ENCODE results near the gene MCOLN1. TPM values are rescaled to one million over a fixed set of nuclear protein-coding genes. Genes with fewer than 3 reads are reported as not detected.

Gene MCOLN1
- polyA plus RNA-seq, 3 donors: 32.8 to 133 (median 34.3) TPM

DNA sequence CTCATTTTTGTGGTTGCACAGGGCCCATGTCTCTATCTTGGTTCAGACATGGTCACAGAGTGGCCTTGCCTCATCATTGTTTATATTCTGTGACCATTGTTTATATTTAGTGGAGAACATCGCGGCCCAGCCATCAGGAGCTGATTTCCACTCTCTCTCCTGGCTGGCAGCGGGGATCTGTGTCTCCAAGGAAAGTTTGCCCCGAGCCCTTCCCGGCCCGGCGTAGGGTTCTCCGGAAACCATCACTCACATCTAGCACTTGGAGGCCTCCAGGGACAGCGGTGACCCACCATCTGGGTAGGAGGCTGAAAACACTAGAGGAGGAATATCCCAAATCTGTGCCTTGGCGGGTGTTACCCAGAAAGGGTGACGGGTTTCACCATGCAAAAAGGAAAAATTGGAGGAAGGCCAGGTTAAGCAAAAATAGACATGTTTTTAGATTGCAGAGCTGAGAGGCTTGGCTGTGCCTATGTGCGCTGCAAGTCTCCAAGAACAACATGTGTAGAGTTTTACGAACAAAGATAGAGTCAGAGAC is 7.2 kb upstream of the MCOLN1 start:
- H3K79me2 ChIP-seq (ENCODE audit: insufficient read depth, low read length): no peaks in the 10 kb centered on the region
- no peaks in the 10 kb centered on the region for H4K20me1 ChIP-seq (ENCODE audit: insufficient read depth, low read length)
- Mint-ChIP-seq H3K27me3 (ENCODE audit: low read depth in 3 of 3) (peaks cover 35 to 45% (median 35%) of the 10 kb centered on the region in 3 donors), H3K9me3 (peaks cover 0 to 11% (median 4%) of the 10 kb centered on the region in 7 donors), H3K4me1 (peaks cover 12% of the 10 kb centered on the region), H3K4me3 (peak overlapping the region; percentile 58 to 91), H3K27ac (peak overlapping the region in 1 of 7 donors; percentile 15), H3K36me3 (peaks cover 4 to 5% of the 10 kb centered on the region in 2 donors)
- H3K9me3 ChIP-seq (replicated peaks in 1 of 2; ENCODE audit: control insufficient read depth in 1 of 2, insufficient read depth in 1 of 2, low read length in 2 of 2): no peaks in the 10 kb centered on the region
- intact Hi-C loops (cut with micrococcal nuclease): no loop called here
- H3K4me3 ChIP-seq (replicated peaks in 1 of 3; ENCODE audit: low read depth in 2 of 3, low read length in 3 of 3): peak overlapping the region in 1 of 3 experiments; percentile 61
- peaks cover 5 to 12% of the 10 kb centered on the region in 2 donors for H3K4me1 ChIP-seq (ENCODE audit: control insufficient read depth in 1 of 2, insufficient read depth in 2 of 2, low read length in 2 of 2)
- H2AFZ ChIP-seq (ENCODE audit: insufficient read depth, low read depth, low read length, poor library complexity, severe bottlenecking): peak overlapping the region; percentile 77
- H3K4me2 ChIP-seq (replicated peaks; ENCODE audit: extremely low read depth, low read length, poor library complexity, severe bottlenecking): peak overlapping the region; percentile 63
- H3K9ac ChIP-seq (ENCODE audit: insufficient read depth, low read length, poor library complexity, severe bottlenecking): no peak overlapping the region
- H3K27me3 ChIP-seq (ENCODE audit: control insufficient read depth in 2 of 2, insufficient read depth in 2 of 2, low read length in 2 of 2): peaks cover 2 to 23% of the 10 kb centered on the region in 2 donors
- no peaks in the 10 kb centered on the region for H3K36me3 ChIP-seq (replicated peaks in 1 of 2; ENCODE audit: control insufficient read depth in 1 of 2, insufficient read depth in 2 of 2, low read length in 2 of 2)
- no peak overlapping the region for H3K27ac ChIP-seq (ENCODE audit: low read depth in 1 of 2, low read length in 2 of 2)
- DNase-seq: no peak
- WGBS (ENCODE audit: insufficient coverage): 90% methylated on average over 3 of the region's 13 CpGs
- TF ChIP-seq, protein P1, sequence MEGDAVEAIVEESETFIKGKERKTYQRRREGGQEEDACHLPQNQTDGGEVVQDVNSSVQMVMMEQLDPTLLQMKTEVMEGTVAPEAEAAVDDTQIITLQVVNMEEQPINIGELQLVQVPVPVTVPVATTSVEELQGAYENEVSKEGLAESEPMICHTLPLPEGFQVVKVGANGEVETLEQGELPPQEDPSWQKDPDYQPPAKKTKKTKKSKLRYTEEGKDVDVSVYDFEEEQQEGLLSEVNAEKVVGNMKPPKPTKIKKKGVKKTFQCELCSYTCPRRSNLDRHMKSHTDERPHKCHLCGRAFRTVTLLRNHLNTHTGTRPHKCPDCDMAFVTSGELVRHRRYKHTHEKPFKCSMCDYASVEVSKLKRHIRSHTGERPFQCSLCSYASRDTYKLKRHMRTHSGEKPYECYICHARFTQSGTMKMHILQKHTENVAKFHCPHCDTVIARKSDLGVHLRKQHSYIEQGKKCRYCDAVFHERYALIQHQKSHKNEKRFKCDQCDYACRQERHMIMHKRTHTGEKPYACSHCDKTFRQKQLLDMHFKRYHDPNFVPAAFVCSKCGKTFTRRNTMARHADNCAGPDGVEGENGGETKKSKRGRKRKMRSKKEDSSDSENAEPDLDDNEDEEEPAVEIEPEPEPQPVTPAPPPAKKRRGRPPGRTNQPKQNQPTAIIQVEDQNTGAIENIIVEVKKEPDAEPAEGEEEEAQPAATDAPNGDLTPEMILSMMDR (IDR thresholded peaks at IDR 0.05): no peak

DNA sequence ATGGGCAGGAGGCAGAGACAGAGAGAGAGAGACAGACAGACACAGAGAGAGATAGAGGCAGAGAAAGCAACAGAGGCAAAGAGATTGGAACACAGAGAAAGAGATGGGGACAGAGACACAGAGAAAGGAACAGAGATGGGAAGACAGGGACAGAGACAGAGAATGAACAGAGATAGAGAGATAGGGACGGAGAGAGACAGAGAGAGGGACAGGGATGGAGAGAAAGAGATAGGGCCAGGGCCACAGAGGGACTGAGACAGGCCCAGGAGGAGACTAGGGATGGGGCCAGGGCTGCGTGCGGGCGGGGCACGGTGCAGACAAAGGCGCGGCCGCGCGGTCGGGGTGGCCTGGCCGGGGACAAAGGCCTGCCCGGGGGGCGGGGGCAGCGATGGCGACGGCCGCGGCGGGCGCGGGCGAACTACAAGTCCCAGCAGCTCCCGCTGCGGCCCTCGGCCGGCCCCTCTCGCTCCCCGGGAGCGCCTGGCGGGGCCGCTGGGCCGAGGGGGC is 6.7 kb upstream of the MCOLN1 start, which contains the start of gene ZNF358:
TSS of gene ZNF358 (plus strand) at position 459 of the 507 bp plus-strand sequence. CDS start 3,140 bp downstream, outside the sequence.
- H3K9me3 Mint-ChIP-seq: peaks cover 0 to 11% (median 4%) of the 10 kb centered on the region in 7 donors
- peak within 1 kb of the TSS; percentile 9 to 63 (median 12) for H3K4me3 ChIP-seq (replicated peaks in 1 of 3; ENCODE audit: low read depth in 2 of 3, low read length in 3 of 3)
- DNase-seq: peak in 1 of 3 donors; percentile 43
- TF ChIP-seq, protein P1 (IDR thresholded peaks at IDR 0.05): no peak
- H3K36me3 ChIP-seq (replicated peaks in 1 of 2; ENCODE audit: control insufficient read depth in 1 of 2, insufficient read depth in 2 of 2, low read length in 2 of 2): no peaks in the 10 kb centered on the region
- H2AFZ ChIP-seq (ENCODE audit: insufficient read depth, low read depth, low read length, poor library complexity, severe bottlenecking): peak within 1 kb of the TSS; percentile 77
- no peaks in the 10 kb centered on the region for H4K20me1 ChIP-seq (ENCODE audit: insufficient read depth, low read length)
- no peaks in the 10 kb centered on the region for H3K9me3 ChIP-seq (replicated peaks in 1 of 2; ENCODE audit: control insufficient read depth in 1 of 2, insufficient read depth in 1 of 2, low read length in 2 of 2)
- peaks cover 33 to 43% (median 35%) of the 10 kb centered on the region in 3 donors for H3K27me3 Mint-ChIP-seq (ENCODE audit: low read depth in 3 of 3)
- peak within 1 kb of the TSS; percentile 53 for H3K9ac ChIP-seq (ENCODE audit: insufficient read depth, low read length, poor library complexity, severe bottlenecking)
- intact Hi-C loops (cut with micrococcal nuclease): no loop called here
- H3K27ac Mint-ChIP-seq: peak within 1 kb of the TSS in 4 of 7 donors; percentile 15 to 66 (median 58)
- 2% methylated on average over 33 of the region's 33 CpGs for WGBS (ENCODE audit: insufficient coverage)
- H3K4me1 Mint-ChIP-seq: peaks cover 12% of the 10 kb centered on the region
- H3K36me3 Mint-ChIP-seq: peaks cover 4 to 5% of the 10 kb centered on the region in 2 donors
- no peak within 1 kb of the TSS for H3K27ac ChIP-seq (ENCODE audit: low read depth in 1 of 2, low read length in 2 of 2)
- no peaks in the 10 kb centered on the region for H3K79me2 ChIP-seq (ENCODE audit: insufficient read depth, low read length)
- peaks cover 2 to 23% of the 10 kb centered on the region in 2 donors for H3K27me3 ChIP-seq (ENCODE audit: control insufficient read depth in 2 of 2, insufficient read depth in 2 of 2, low read length in 2 of 2)
- H3K4me1 ChIP-seq (ENCODE audit: control insufficient read depth in 1 of 2, insufficient read depth in 2 of 2, low read length in 2 of 2): peaks cover 5 to 12% of the 10 kb centered on the region in 2 donors
- H3K4me3 Mint-ChIP-seq: peak within 1 kb of the TSS; percentile 60 to 91
- peak within 1 kb of the TSS; percentile 63 for H3K4me2 ChIP-seq (replicated peaks; ENCODE audit: extremely low read depth, low read length, poor library complexity, severe bottlenecking)

Data from CD14-positive monocyte (primary cell).